HEK293 (cell line): ENCODE data around the gene SMO.
A peak's percentile ranks its signal among the peaks of the same experiment; 100 is the strongest.

Experiments used
- ATF2 ChIP-seq: fragments of 450-650 bp; formaldehyde crosslinking; IDR thresholded peaks from 2 replicates; pipeline ENCODE4 v1.5.1; 2016; ENCODE audit warnings: missing biosample characterization, missing genetic modification characterization, low read depth
- BCL11A ChIP-seq: fragments of 450-650 bp; formaldehyde crosslinking; IDR thresholded peaks from 2 replicates; pipeline ENCODE4 v1.5.1; 2016; ENCODE audit warnings: low read depth, missing biosample characterization, missing genetic modification characterization
- GLI2 ChIP-seq: fragments of 450-650 bp; formaldehyde crosslinking; IDR thresholded peaks from 2 replicates; pipeline ENCODE4; 2017; ENCODE audit warnings: missing biosample characterization, missing genetic modification characterization, low read depth, borderline replicate concordance
- GLI4 ChIP-seq: fragments of 450-650 bp; formaldehyde crosslinking; IDR thresholded peaks from 2 replicates; pipeline ENCODE4 v1.5.1; 2016; ENCODE audit warnings: missing biosample characterization, missing genetic modification characterization
- PBX3 ChIP-seq: sonication (generic); formaldehyde crosslinking; IDR thresholded peaks from 2 replicates; pipeline ENCODE4 v1.8.1; 2022; ENCODE audit warnings: mild to moderate bottlenecking, moderate library complexity, missing genetic modification reagents
- PRDM2 ChIP-seq: fragments of 450-650 bp; formaldehyde crosslinking; IDR thresholded peaks from 2 replicates; pipeline ENCODE4 v1.5.1; 2016; ENCODE audit warnings: missing biosample characterization, missing genetic modification characterization, borderline replicate concordance
- TCF7L2 ChIP-seq: IDR thresholded peaks from 2 replicates; pipeline ENCODE4 v1.6.1; 2011; ENCODE audit warnings: low read depth, mild to moderate bottlenecking, inconsistent platforms, low read length, moderate library complexity, borderline replicate concordance
- YY1 ChIP-seq: fragments of 450-650 bp; formaldehyde crosslinking; IDR thresholded peaks from 2 replicates; pipeline ENCODE4 v1.5.1; 2018; ENCODE audit warnings: missing biosample characterization, missing genetic modification characterization
- ZBTB8A ChIP-seq: fragments of 450-650 bp; formaldehyde crosslinking; IDR thresholded peaks from 2 replicates; pipeline ENCODE4 v1.5.1; 2016; ENCODE audit warnings: missing biosample characterization, missing genetic modification characterization
- ZFP69B ChIP-seq: fragments of 450-650 bp; formaldehyde crosslinking; IDR thresholded peaks from 2 replicates; pipeline ENCODE4 v1.5.1; 2016; ENCODE audit warnings: missing biosample characterization, missing genetic modification characterization
- ZNF274 ChIP-seq, 2 experiments: fragments of 200-500 bp in 1 of 2; fragments of 450-650 bp in 1 of 2; sonication (Bioruptor generic) in 1 of 2; formaldehyde crosslinking in 1 of 2; IDR thresholded peaks; 2 replicates each; pipeline versions ENCODE4 v1.5.1 to v1.6.1; 2014 to 2016; ENCODE audit warnings: borderline replicate concordance in 1 of 2, inconsistent platforms in 1 of 2, low read length in 1 of 2, missing biosample characterization in 1 of 2, missing genetic modification characterization in 1 of 2
- ZNF449 ChIP-seq: fragments of 450-650 bp; formaldehyde crosslinking; IDR thresholded peaks from 2 replicates; pipeline ENCODE4 v1.5.1; 2017; ENCODE audit warnings: missing biosample characterization, mild to moderate bottlenecking, missing genetic modification characterization, moderate library complexity
- ZNF48 ChIP-seq: fragments of 450-650 bp; formaldehyde crosslinking; IDR thresholded peaks from 2 replicates; pipeline ENCODE4 v1.5.1; 2016; ENCODE audit warnings: missing biosample characterization, missing genetic modification characterization
- ZNF510 ChIP-seq: fragments of 450-650 bp; formaldehyde crosslinking; IDR thresholded peaks from 2 replicates; pipeline ENCODE4 v1.5.1; 2018; ENCODE audit warnings: mild to moderate bottlenecking, missing genetic modification characterization, missing biosample characterization; ENCODE audit not compliant: insufficient replicate concordance
- ZNF548 ChIP-seq: fragments of 450-650 bp; formaldehyde crosslinking; IDR thresholded peaks from 2 replicates; pipeline ENCODE4 v1.5.1; 2016; ENCODE audit warnings: missing biosample characterization, missing genetic modification characterization
- ZNF560 ChIP-seq: fragments of 450-650 bp; formaldehyde crosslinking; IDR thresholded peaks from 2 replicates; pipeline ENCODE4 v1.5.1; 2017; ENCODE audit warnings: missing biosample characterization, missing genetic modification characterization, borderline replicate concordance
- ZNF580 ChIP-seq: fragments of 450-650 bp; formaldehyde crosslinking; IDR thresholded peaks from 2 replicates; pipeline ENCODE4 v1.5.1; 2016; ENCODE audit warnings: missing biosample characterization, missing genetic modification characterization
- ZNF660 ChIP-seq: fragments of 450-650 bp; IDR thresholded peaks from 2 replicates; pipeline ENCODE4 v1.5.1; 2018; ENCODE audit warnings: missing biosample characterization, mild to moderate bottlenecking, missing genetic modification characterization
- ZNF677 ChIP-seq: fragments of 450-650 bp; IDR thresholded peaks from 2 replicates; pipeline ENCODE4 v1.5.0; 2018; ENCODE audit warnings: missing biosample characterization, mild to moderate bottlenecking, missing genetic modification characterization, moderate library complexity
- ZNF692 ChIP-seq: fragments of 450-650 bp; formaldehyde crosslinking; IDR thresholded peaks from 2 replicates; pipeline ENCODE4 v1.5.1; 2016; ENCODE audit warnings: missing biosample characterization, missing genetic modification characterization
- ZNF747 ChIP-seq: fragments of 450-650 bp; formaldehyde crosslinking; IDR thresholded peaks from 2 replicates; pipeline ENCODE4 v1.5.1; 2016; ENCODE audit warnings: missing biosample characterization, missing genetic modification characterization
- ZNF768 ChIP-seq: fragments of 450-650 bp; formaldehyde crosslinking; IDR thresholded peaks from 2 replicates; pipeline ENCODE4 v1.5.1; 2018; ENCODE audit warnings: missing biosample characterization, mild to moderate bottlenecking, missing genetic modification characterization
- ZNF777 ChIP-seq: fragments of 450-650 bp; formaldehyde crosslinking; IDR thresholded peaks from 2 replicates; pipeline ENCODE4 v1.5.1; 2017; ENCODE audit warnings: missing biosample characterization, missing genetic modification characterization, borderline replicate concordance
- ZSCAN16 ChIP-seq: fragments of 450-650 bp; formaldehyde crosslinking; IDR thresholded peaks from 2 replicates; pipeline ENCODE4 v1.5.1; 2016; ENCODE audit warnings: missing biosample characterization, missing genetic modification characterization
- ZSCAN4 ChIP-seq: fragments of 450-650 bp; formaldehyde crosslinking; IDR thresholded peaks from 2 replicates; pipeline ENCODE4 v1.5.1; 2017; ENCODE audit warnings: missing biosample characterization, missing genetic modification characterization

Gene SMO

GRCh38 chr7:129188892-129189660 is 643 bp downstream of the SMO start (continued):
- TF ChIP-seq PRDM2 (no peak), ZNF510 (tag by site-specific recombination) (no peak), ZFP69B (tag by site-specific recombination) (no peak), ZNF580 (tag by site-specific recombination) (no peak), ZSCAN16 (tag by site-specific recombination) (no peak), ZNF548 (tag by site-specific recombination) (no peak), ZNF768 (tag by site-specific recombination) (no peak), GLI2 (no peak), YY1 (no peak; the same call in 1 of the 2 replicates), ATF2 (no peak), ZNF777 (tag by site-specific recombination) (no peak), ZNF560 (tag by site-specific recombination) (no peak), ZBTB8A (tag by site-specific recombination) (no peak), ZNF660 (tag by site-specific recombination) (no peak), PBX3 (0 out of 2 replicates have a peak, but pooled peaks have one; percentile 52), ZNF274 (IDR thresholded peaks at IDR 0.05; ENCODE audit: low read length) (no peak), ZNF274 (tag by site-specific recombination; IDR thresholded peaks at IDR 0.05; ENCODE audit: borderline replicate concordance) (no peak), ZNF692 (no peak), TCF7L2 (no peak), ZNF449 (tag by site-specific recombination) (peak; percentile 76; the same call in 1 of the 2 replicates), ZNF48 (tag by site-specific recombination) (no peak), ZNF677 (peak; percentile 24; the same call in 1 of the 2 replicates), ZSCAN4 (tag by site-specific recombination) (no peak), ZNF747 (no peak), GLI4 (tag by site-specific recombination) (no peak), BCL11A (tag by site-specific recombination) (no peak)
